OCI-LY1 (cell line): Measurements from ENCODE around the gene PKIG.
A peak's percentile ranks its signal among the peaks of the same experiment; 100 is the strongest.

Experiments
- H2AFZ ChIP-seq: fragments of 200-600 bp; sonication (generic), shearing (Covaris generic); 2 replicates; pipeline ENCODE4 v1.6.0; 2014; ENCODE audit warnings: antibody characterized with exemption, mild to moderate bottlenecking, low read length
- H3F3A ChIP-seq: fragments of 200-600 bp; sonication (generic), shearing (Covaris generic); 2 replicates; pipeline ENCODE4 v1.6.0; 2014; ENCODE audit warnings: mild to moderate bottlenecking, antibody characterized with exemption, low read length, moderate library complexity; ENCODE audit not compliant: insufficient read depth
- H3K27ac ChIP-seq: fragments of 200-600 bp; sonication (generic); 2 replicates; pipeline ENCODE4 v1.5.1; 2014; ENCODE audit warnings: low read length, mixed run types, mild to moderate bottlenecking, low read depth; ENCODE audit not compliant: poor library complexity, severe bottlenecking
- H3K27me3 ChIP-seq: fragments of 200-600 bp; sonication (generic); 2 replicates; pipeline ENCODE4 v1.6.0; 2014; ENCODE audit warnings: antibody characterized with exemption, mild to moderate bottlenecking, low read length, moderate library complexity; ENCODE audit not compliant: insufficient read depth
- H3K36me3 ChIP-seq: fragments of 200-600 bp; sonication (generic); 2 replicates; pipeline ENCODE4 v1.6.1; 2014; ENCODE audit warnings: mild to moderate bottlenecking, antibody characterized with exemption, low read length, moderate library complexity, mixed read lengths; ENCODE audit not compliant: insufficient read depth
- H3K4me1 ChIP-seq: fragments of 200-600 bp; sonication (generic); 2 replicates; pipeline ENCODE4 v1.5.1; 2014; ENCODE audit warnings: mild to moderate bottlenecking, low read length, moderate library complexity; ENCODE audit not compliant: insufficient read depth, severe bottlenecking
- H3K4me2 ChIP-seq: fragments of 200-600 bp; sonication (generic), shearing (Covaris generic); 2 replicates; pipeline ENCODE4 v1.6.1; 2014; ENCODE audit warnings: low read length
- H3K4me3 ChIP-seq: fragments of 200-600 bp; sonication (generic); 2 replicates; pipeline ENCODE4 v1.5.1; 2014; ENCODE audit warnings: low read length, low read depth, mild to moderate bottlenecking, mixed read lengths; ENCODE audit not compliant: poor library complexity, severe bottlenecking
- H3K79me2 ChIP-seq: fragments of 200-600 bp; shearing (Covaris generic); 2 replicates; pipeline ENCODE4 v1.6.1; 2016; ENCODE audit warnings: mixed run types, low read length, mixed read lengths; ENCODE audit not compliant: insufficient read depth
- H3K9ac ChIP-seq: fragments of 200-600 bp; sonication (generic), shearing (Covaris generic); 2 replicates; pipeline ENCODE4 v1.6.1; 2014; ENCODE audit warnings: mild to moderate bottlenecking, low read length, mixed read lengths
- H3K9me2 ChIP-seq: fragments of 200-600 bp; sonication (generic), shearing (Covaris generic); 2 replicates; pipeline ENCODE4 v1.6.1; 2014; ENCODE audit warnings: low read depth, mild to moderate bottlenecking, low read length, mixed read lengths
- H3K9me3 ChIP-seq: fragments of 200-600 bp; shearing (Covaris generic); 2 replicates; pipeline ENCODE4 v1.6.1; 2014; ENCODE audit warnings: low read length, mixed read lengths
- H4K20me1 ChIP-seq: fragments of 200-600 bp; sonication (generic), shearing (Covaris generic); 2 replicates; pipeline ENCODE4 v1.6.0; 2016; ENCODE audit warnings: mild to moderate bottlenecking, low read length; ENCODE audit not compliant: insufficient read depth
- EZH2 ChIP-seq: fragments of 200-600 bp; sonication (generic), shearing (Covaris generic); IDR thresholded peaks from 2 replicates; pipeline ENCODE4 v1.8.0; 2017; ENCODE audit warnings: borderline replicate concordance, mixed run types, mild to moderate bottlenecking, antibody characterized with exemption, low read length, moderate library complexity, mixed read lengths
- TF ChIP-seq, protein P1 (sequence below): fragments of 200-600 bp; sonication (generic), shearing (Covaris generic); IDR thresholded peaks from 2 replicates; pipeline ENCODE4 v1.5.1; 2017; ENCODE audit warnings: mild to moderate bottlenecking, antibody characterized with exemption, low read length, moderate library complexity, mixed read lengths

PKIG gene

DNA sequence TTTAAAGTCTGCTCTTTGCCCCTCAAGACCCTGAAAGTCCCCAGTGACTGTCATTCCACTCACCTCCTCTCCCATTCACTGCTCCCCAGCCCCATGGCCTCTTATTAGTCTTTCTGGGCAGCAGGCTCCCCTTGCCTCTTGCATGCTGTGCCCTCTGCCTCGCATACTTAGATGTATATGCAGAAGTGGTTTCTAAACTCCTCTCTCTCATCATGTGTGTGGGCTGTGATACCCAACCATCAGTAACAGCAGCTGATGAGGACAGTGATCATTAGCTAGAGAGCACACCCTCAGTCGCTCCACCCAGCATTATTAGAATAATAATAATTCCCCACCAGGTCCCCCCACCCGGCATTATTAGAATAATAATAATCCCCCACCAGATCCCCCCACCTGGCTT, 14.5 kb downstream of the PKIG start:
- Histone ChIP-seq H4K20me1 (no peaks in the 10 kb centered on the region), H2AFZ (no peak overlapping the region), H3K9me2 (no peaks in the 10 kb centered on the region), H3K27ac (peak overlapping the region; percentile 59), H3K36me3 (no peaks in the 10 kb centered on the region), H3K4me2 (no peak overlapping the region), H3K4me3 (no peak overlapping the region), H3F3A (no peaks in the 10 kb centered on the region), H3K79me2 (no peaks in the 10 kb centered on the region), H3K27me3 (no peaks in the 10 kb centered on the region), H3K9ac (no peak overlapping the region), H3K9me3 (no peaks in the 10 kb centered on the region), H3K4me1 (peaks cover 83% of the 10 kb centered on the region)
- no peak for TF ChIP-seq EZH2
- TF ChIP-seq, protein P1, sequence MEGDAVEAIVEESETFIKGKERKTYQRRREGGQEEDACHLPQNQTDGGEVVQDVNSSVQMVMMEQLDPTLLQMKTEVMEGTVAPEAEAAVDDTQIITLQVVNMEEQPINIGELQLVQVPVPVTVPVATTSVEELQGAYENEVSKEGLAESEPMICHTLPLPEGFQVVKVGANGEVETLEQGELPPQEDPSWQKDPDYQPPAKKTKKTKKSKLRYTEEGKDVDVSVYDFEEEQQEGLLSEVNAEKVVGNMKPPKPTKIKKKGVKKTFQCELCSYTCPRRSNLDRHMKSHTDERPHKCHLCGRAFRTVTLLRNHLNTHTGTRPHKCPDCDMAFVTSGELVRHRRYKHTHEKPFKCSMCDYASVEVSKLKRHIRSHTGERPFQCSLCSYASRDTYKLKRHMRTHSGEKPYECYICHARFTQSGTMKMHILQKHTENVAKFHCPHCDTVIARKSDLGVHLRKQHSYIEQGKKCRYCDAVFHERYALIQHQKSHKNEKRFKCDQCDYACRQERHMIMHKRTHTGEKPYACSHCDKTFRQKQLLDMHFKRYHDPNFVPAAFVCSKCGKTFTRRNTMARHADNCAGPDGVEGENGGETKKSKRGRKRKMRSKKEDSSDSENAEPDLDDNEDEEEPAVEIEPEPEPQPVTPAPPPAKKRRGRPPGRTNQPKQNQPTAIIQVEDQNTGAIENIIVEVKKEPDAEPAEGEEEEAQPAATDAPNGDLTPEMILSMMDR = no peak

DNA sequence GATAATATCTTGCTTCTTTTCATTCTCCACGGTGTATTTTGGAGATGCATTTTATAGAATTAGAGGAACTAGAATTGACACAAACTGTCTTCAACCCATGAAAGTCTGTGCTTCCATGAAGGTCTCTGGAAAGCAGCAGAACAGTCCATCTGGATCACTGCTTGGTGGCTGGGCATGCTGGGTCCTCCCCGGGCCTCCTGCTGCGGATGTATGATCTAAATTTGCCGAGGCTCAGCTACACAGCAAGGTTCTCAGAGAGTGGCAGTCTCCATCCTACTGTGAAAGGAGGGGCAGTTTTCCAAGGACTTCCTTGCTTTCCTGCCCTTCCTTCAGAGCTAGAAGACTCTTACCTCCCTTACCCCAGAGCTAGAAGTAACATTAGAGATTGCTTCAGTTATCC, 15.1 kb downstream of the PKIG start:
- H3K4me3 ChIP-seq = no peak overlapping the region
- no peaks in the 10 kb centered on the region for H3K27me3 ChIP-seq
- TF ChIP-seq EZH2 = no peak
- TF ChIP-seq, protein P1 = no peak
- H2AFZ ChIP-seq = no peak overlapping the region
- peak overlapping the region; percentile 61; the same call in 1 of the 2 replicates for H3K9ac ChIP-seq
- no peaks in the 10 kb centered on the region for H3K9me2 ChIP-seq
- H3K36me3 ChIP-seq = no peaks in the 10 kb centered on the region
- peaks cover 85% of the 10 kb centered on the region for H3K4me1 ChIP-seq
- peak overlapping the region; percentile 66; the same call in 1 of the 2 replicates for H3K4me2 ChIP-seq
- no peaks in the 10 kb centered on the region for H3K79me2 ChIP-seq
- H3F3A ChIP-seq = no peaks in the 10 kb centered on the region
- no peaks in the 10 kb centered on the region for H3K9me3 ChIP-seq
- no peaks in the 10 kb centered on the region for H4K20me1 ChIP-seq
- H3K27ac ChIP-seq = peak overlapping the region; percentile 59

- H4K20me1 ChIP-seq = no peaks in the 10 kb centered on the region
- peak overlapping the region; percentile 59 for H3K27ac ChIP-seq
- no peaks in the 10 kb centered on the region for H3K36me3 ChIP-seq
- no peaks in the 10 kb centered on the region for H3K9me2 ChIP-seq
- H3K79me2 ChIP-seq = no peaks in the 10 kb centered on the region
- H3K4me1 ChIP-seq = peaks cover 89% of the 10 kb centered on the region
- TF ChIP-seq EZH2 = no peak
- TF ChIP-seq, protein P1 = no peak
- peak overlapping the region; percentile 55 for H3K4me3 ChIP-seq
- H3F3A ChIP-seq = no peaks in the 10 kb centered on the region
- no peak overlapping the region for H2AFZ ChIP-seq
- H3K4me2 ChIP-seq = peak overlapping the region; percentile 66
- peak overlapping the region; percentile 61; the same call in 1 of the 2 replicates for H3K9ac ChIP-seq
- no peaks in the 10 kb centered on the region for H3K27me3 ChIP-seq
- no peaks in the 10 kb centered on the region for H3K9me3 ChIP-seq
Observed at GRCh38 chr20:44597930-44598329, 15.6 kb downstream of the PKIG start.
